Measurements from ENCODE around the gene LRFN5.
"Not testable (repeated sequence)": the region's sequence is repeated elsewhere in the genome, so short reads cannot be mapped to it uniquely, and the experiment has no call there.

Gene LRFN5

GRCh38 chr14:41606532-41607303 lies at the start of gene LRFN5:
Gene LRFN5 (plus strand): TSS chr14:41606876.
- DNase-seq (ENCODE audit: low read depth in 2 of 2): no peak

- no peak for DNase-seq (ENCODE audit: low read depth in 2 of 2)
Observed at GRCh38 chr14:41558490-41558889, 48.2 kb upstream of the LRFN5 start.

GRCh38 chr14:41566864-41567263 lies 39.8 kb upstream of the LRFN5 start:
- DNase-seq (ENCODE audit: low read depth in 2 of 2): not testable (repeated sequence)

- DNase-seq (ENCODE audit: low read depth in 2 of 2): no peak
Observed at GRCh38 chr14:41568979-41569378, 37.7 kb upstream of the LRFN5 start.

- DNase-seq (ENCODE audit: low read depth in 2 of 2): no peak
Observed at GRCh38 chr14:41570415-41571155, 36.1 kb upstream of the LRFN5 start.

GRCh38 chr14:41586237-41586636 lies 20.4 kb upstream of the LRFN5 start:
- no peak for DNase-seq (ENCODE audit: low read depth in 2 of 2)

- DNase-seq (ENCODE audit: low read depth in 2 of 2): no peak
Observed at GRCh38 chr14:41597647-41598046, 9.0 kb upstream of the LRFN5 start.

GRCh38 chr14:41599805-41600385 lies 6.8 kb upstream of the LRFN5 start:
- DNase-seq (ENCODE audit: low read depth in 2 of 2): not testable (repeated sequence)

- peak; percentile 73 to 74 for DNase-seq (ENCODE audit: low read depth in 2 of 2)
Observed at GRCh38 chr14:41604721-41605531, 1.8 kb upstream of the LRFN5 start.

- no peak for DNase-seq (ENCODE audit: low read depth in 2 of 2)
Observed at GRCh38 chr14:41605550-41606281, 960 bp upstream of the LRFN5 start.

- DNase-seq (ENCODE audit: low read depth in 2 of 2): no peak
Observed at GRCh38 chr14:41606282-41606531, 469 bp upstream of the LRFN5 start.

GRCh38 chr14:41607304-41607775 lies 664 bp downstream of the LRFN5 start:
- DNase-seq (ENCODE audit: low read depth in 2 of 2): no peak

GRCh38 chr14:41607966-41608663 lies 1.4 kb downstream of the LRFN5 start:
- no peak for DNase-seq (ENCODE audit: low read depth in 2 of 2)

- no peak for DNase-seq (ENCODE audit: low read depth in 2 of 2)
Observed at GRCh38 chr14:41608681-41609390, 2.2 kb downstream of the LRFN5 start.

- DNase-seq (ENCODE audit: low read depth in 2 of 2): no peak
Observed at GRCh38 chr14:41609704-41610183, 3.1 kb downstream of the LRFN5 start.

- no peak for DNase-seq (ENCODE audit: low read depth in 2 of 2)
Observed at GRCh38 chr14:41615011-41615595, 8.4 kb downstream of the LRFN5 start.

GRCh38 chr14:41623736-41624135 lies 17.1 kb downstream of the LRFN5 start:
- no peak for DNase-seq (ENCODE audit: low read depth in 2 of 2)

GRCh38 chr14:41629876-41630275 lies 23.2 kb downstream of the LRFN5 start:
- DNase-seq (ENCODE audit: low read depth in 2 of 2): no peak

GRCh38 chr14:41634286-41634685 lies 27.6 kb downstream of the LRFN5 start:
- DNase-seq (ENCODE audit: low read depth in 2 of 2): no peak
